SJCRH30 (cell line): ENCODE results near the gene SPACA5. TPM values are rescaled to one million over a fixed set of nuclear protein-coding genes. Genes with fewer than 3 reads are reported as not detected.

Experiments used
- DNase-seq, 2 experiments: peaks; one replicate each; pipeline ENCODE4 v3.0.0-alpha.2; 2015 to 2020
- H3K27ac ChIP-seq: fragments of 250-450 bp; sonication (Bioruptor Pico); 2 replicates; pipeline ENCODE4 v1.5.1; 2020; ENCODE audit warnings: mild to moderate bottlenecking, moderate library complexity
- H3K27me3 ChIP-seq: fragments of 250-450 bp; sonication (Bioruptor Pico); 2 replicates; pipeline ENCODE4 v1.5.1; 2020; ENCODE audit warnings: mild to moderate bottlenecking, moderate library complexity
- H3K36me3 ChIP-seq: fragments of 250-450 bp; sonication (Bioruptor Pico); 2 replicates; pipeline ENCODE4 v1.5.1; 2020; ENCODE audit warnings: mild to moderate bottlenecking, moderate library complexity
- H3K4me1 ChIP-seq: fragments of 250-450 bp; sonication (Bioruptor Pico); 2 replicates; pipeline ENCODE4 v1.5.1; 2020; ENCODE audit warnings: mild to moderate bottlenecking, moderate library complexity
- H3K4me3 ChIP-seq: fragments of 250-450 bp; sonication (Bioruptor Pico); 2 replicates; pipeline ENCODE4 v1.5.1; 2020; ENCODE audit warnings: mild to moderate bottlenecking, moderate library complexity
- H3K9me3 ChIP-seq: fragments of 250-450 bp; sonication (Bioruptor Pico); replicated peaks from 2 replicates; pipeline ENCODE4 v1.5.1; 2020; ENCODE audit warnings: mild to moderate bottlenecking, moderate library complexity
- total RNA-seq: library from RNA; depleted of rRNA; stranded (reverse); fragments of >200 nt; shearing (Covaris generic); gene quantifications from 2 replicates; pipeline ENCODE4 v1.2.3, GENCODE V29; 2014; rRNA removed

The SPACA5 gene
- total RNA-seq, 1 experiment from 2014 or later, result not detected

- Histone ChIP-seq H3K9me3 (no peaks in the 10 kb centered on the region), H3K27me3 (no peaks in the 10 kb centered on the region), H3K4me3 (no peak overlapping the region), H3K36me3 (no peaks in the 10 kb centered on the region), H3K27ac (no peak overlapping the region), H3K4me1 (no peaks in the 10 kb centered on the region)
- no peak for DNase-seq
Measured at GRCh38 chrX:48043056-48043455, 36.3 kb downstream of the SPACA5 start.

GRCh38 chrX:48045410-48046311, 38.9 kb downstream of the SPACA5 start:
- no peaks in the 10 kb centered on the region for H3K36me3 ChIP-seq
- no peak for DNase-seq
- H3K9me3 ChIP-seq, result no peaks in the 10 kb centered on the region
- no peak overlapping the region for H3K4me3 ChIP-seq
- no peaks in the 10 kb centered on the region for H3K4me1 ChIP-seq
- no peak overlapping the region for H3K27ac ChIP-seq
- no peaks in the 10 kb centered on the region for H3K27me3 ChIP-seq

DNA sequence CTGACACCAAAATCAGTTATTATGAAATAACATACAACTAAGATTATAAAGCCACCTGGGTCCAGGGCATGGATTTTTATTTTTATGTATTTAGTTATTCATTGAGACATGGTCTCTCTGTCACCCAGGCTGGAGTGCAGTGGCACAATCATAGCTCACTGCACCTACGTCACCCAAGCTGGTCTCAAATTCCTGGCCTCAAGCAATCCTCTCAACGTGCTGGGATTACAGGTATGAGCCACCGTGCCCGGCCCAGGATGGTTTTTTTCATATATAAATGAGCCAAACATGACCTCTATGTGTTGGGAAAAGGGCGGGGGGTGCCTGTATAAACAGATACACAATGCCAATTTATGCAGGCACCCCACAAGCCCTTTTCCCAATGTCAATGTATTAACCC, 40.1 kb downstream of the SPACA5 start:
- H3K27me3 ChIP-seq, result no peaks in the 10 kb centered on the region
- H3K4me1 ChIP-seq, result no peaks in the 10 kb centered on the region
- H3K9me3 ChIP-seq, result no peaks in the 10 kb centered on the region
- DNase-seq, result no peak
- no peak overlapping the region for H3K27ac ChIP-seq
- no peaks in the 10 kb centered on the region for H3K36me3 ChIP-seq
- H3K4me3 ChIP-seq, result no peak overlapping the region

DNA sequence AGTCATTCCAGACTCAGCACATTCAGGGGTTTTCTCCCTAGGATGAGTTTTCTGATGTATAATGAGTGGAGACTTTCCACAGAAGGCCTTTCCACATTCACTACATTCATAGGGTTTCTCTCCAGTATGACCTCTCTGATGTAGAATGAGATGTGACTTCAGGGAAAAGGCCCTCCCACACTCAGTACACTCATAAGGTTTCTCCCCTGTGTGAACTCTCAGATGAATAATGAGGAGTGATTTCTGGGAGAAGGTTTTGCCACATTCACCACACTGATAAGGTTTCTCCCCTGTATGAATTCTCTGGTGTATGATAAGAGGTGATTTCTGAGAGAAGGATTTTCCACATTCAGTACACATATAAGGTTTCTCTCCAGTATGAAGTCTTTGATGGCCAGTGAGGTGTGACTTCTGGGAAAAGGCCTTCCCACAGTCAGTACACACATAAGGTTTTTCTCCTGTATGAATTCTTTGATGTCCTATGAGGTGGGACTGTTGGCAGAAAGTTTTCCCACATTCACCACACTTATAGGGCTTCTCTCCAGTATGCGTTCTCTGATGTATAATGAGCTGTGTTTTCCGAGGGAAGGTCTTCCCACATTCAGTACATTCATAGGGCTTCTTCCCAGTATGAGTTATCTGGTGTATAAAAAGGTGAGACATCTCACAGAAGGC, 52.0 kb downstream of the SPACA5 start:
- H3K27me3 ChIP-seq, result no peaks in the 10 kb centered on the region
- no peaks in the 10 kb centered on the region for H3K9me3 ChIP-seq
- H3K4me3 ChIP-seq, result no peak overlapping the region
- no peaks in the 10 kb centered on the region for H3K36me3 ChIP-seq
- no peak overlapping the region for H3K27ac ChIP-seq
- H3K4me1 ChIP-seq, result no peaks in the 10 kb centered on the region
- no peak for DNase-seq

- no peak overlapping the region for H3K27ac ChIP-seq
- no peak overlapping the region for H3K4me3 ChIP-seq
- no peak for DNase-seq
- H3K27me3 ChIP-seq, result no peaks in the 10 kb centered on the region
- no peaks in the 10 kb centered on the region for H3K9me3 ChIP-seq
- H3K36me3 ChIP-seq, result no peaks in the 10 kb centered on the region
- H3K4me1 ChIP-seq, result no peaks in the 10 kb centered on the region
Measured at GRCh38 chrX:48059296-48059639, 52.5 kb downstream of the SPACA5 start.

Other genes with a start within 250 kb of the SPACA5 start
- gene ZNF81, start 170.1 kb upstream of the SPACA5 start, total RNA-seq, result 5.4 and 7.2 TPM in 2 replicates
- gene ZNF182, start 3.0 kb upstream of the SPACA5 start, total RNA-seq, result 4.2 and 4.4 TPM in 2 replicates
- gene ZNF630, start 64.7 kb downstream of the SPACA5 start, total RNA-seq, result 0.41 and 0.71 TPM in 2 replicates
- gene SPACA5B, start 123.6 kb downstream of the SPACA5 start, total RNA-seq, result not detected in 2 replicates
- gene SSX5, start 189.8 kb downstream of the SPACA5 start, total RNA-seq, result not detected in 2 replicates
- not detected in 2 replicates for gene SSX1, start 248.4 kb downstream of the SPACA5 start, total RNA-seq